ENCODE measurements around the gene CAMK2D.

DNA sequence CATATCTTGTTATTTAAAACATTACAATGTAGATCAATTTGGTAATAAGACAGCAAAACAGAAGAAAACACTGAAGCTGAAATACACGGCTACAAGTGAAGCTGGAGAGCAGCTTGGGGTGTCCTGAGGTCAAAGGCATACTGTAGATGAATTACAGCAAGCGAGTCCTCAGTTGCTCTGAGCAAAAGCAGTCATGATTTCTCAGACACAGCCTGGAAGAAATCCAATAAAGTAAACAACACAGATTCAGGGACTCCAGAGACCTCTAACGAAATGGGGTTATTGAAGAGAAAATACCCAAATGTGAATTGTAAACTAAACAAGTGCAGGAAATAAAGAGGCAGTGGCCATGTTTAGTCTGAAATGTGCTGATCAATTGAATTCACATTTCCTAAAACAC is 324.4 kb downstream of the CAMK2D start:
- TF ChIP-seq SPI1 (IDR thresholded peaks at IDR 0.05; ENCODE audit: low read depth, low read length) (no peak), POLR2A (IDR thresholded peaks at IDR 0.05; ENCODE audit: low read depth, low read length) (no peak), TAF1 (IDR thresholded peaks at IDR 0.05; ENCODE audit: low read depth, low read length) (no peak), POLR2AphosphoS5 (IDR thresholded peaks at IDR 0.05; ENCODE audit: low read depth, low read length) (no peak)
